ENCODE results near the gene NKAIN2. TPM values are rescaled to one million over a fixed set of nuclear protein-coding genes. Genes with fewer than 3 reads are reported as not detected.

The NKAIN2 gene
- total and polyA plus RNA-seq, 2 experiments from 2014 or later: 0.22 TPM; not detected in 1

DNA sequence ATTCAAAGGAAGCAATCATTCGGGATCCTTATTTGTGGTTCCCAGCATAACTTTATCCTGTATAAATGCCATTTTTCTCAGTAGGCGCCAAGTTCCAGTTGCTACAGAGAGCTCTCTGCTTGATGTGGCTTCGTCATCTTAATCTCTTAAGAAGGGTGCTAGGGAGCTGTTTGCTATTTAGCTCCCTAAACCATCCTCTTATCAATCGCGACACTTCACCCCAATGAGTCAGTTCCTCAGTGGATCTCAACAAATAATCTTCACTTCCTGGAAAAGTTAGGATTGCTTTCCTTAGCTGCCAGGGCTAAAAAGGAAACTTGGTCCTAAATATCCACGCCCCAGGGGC lies 1.3 kb upstream of the NKAIN2 start:
- Histone ChIP-seq H3K4me3 (no peak overlapping the region), H3K9me3 (ENCODE audit: low read depth) (no peaks in the 10 kb centered on the region), H3K36me3 (no peaks in the 10 kb centered on the region), H3K27me3 (peaks cover 66% of the 10 kb centered on the region), H3K27ac (no peak overlapping the region), H3K4me1 (ENCODE audit: low read depth) (no peaks in the 10 kb centered on the region)
- TF ChIP-seq, protein P1, sequence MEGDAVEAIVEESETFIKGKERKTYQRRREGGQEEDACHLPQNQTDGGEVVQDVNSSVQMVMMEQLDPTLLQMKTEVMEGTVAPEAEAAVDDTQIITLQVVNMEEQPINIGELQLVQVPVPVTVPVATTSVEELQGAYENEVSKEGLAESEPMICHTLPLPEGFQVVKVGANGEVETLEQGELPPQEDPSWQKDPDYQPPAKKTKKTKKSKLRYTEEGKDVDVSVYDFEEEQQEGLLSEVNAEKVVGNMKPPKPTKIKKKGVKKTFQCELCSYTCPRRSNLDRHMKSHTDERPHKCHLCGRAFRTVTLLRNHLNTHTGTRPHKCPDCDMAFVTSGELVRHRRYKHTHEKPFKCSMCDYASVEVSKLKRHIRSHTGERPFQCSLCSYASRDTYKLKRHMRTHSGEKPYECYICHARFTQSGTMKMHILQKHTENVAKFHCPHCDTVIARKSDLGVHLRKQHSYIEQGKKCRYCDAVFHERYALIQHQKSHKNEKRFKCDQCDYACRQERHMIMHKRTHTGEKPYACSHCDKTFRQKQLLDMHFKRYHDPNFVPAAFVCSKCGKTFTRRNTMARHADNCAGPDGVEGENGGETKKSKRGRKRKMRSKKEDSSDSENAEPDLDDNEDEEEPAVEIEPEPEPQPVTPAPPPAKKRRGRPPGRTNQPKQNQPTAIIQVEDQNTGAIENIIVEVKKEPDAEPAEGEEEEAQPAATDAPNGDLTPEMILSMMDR (IDR thresholded peaks at IDR 0.05; ENCODE audit: low read depth, low read length): no peak
- DNase-seq (ENCODE audit: low read depth in 1 of 2, low spot score in 1 of 2): no peak

DNA sequence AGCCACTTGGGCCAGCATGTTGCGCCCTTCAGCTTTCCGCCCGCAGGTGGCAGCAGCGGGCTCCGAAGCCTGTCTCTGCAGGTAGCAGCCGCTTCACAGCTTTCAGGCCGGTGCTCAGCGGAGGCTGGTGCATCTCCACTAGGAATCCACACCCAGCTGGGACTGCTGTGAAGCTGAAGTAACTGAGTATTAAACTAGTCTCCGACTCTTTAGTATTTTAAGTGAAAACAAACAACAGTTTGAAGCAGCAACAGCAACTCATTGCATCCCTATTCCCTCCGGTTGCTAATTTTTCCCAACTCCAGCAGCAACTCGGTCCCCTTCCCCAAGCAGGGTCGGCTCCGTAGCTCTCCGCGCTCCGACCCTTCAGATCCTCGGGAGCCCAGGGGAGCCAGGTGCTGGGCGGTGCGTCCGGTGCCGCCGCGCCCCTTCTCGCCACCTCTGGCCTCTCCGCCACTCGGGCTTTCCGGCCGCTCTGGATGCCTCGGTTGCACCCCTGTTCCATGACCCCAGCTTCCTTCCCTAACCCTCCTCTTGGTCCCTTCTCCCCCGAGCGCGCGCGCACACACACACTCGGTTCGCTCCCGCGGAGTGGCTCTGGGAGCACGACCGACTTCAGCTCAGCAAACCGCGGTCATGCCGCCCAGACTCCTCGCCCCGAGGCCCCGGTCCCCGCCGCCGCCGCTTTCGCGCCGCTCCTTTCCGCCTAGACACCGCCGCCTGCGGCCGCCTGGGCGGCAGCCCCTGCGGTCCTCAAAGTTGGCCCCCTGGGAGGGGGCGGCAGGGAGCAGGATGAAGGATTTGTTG lies 765 bp upstream of the NKAIN2 start:
- Histone ChIP-seq H3K4me1 (ENCODE audit: low read depth) (no peaks in the 10 kb centered on the region), H3K27ac (no peak overlapping the region), H3K27me3 (peaks cover 72% of the 10 kb centered on the region), H3K36me3 (no peaks in the 10 kb centered on the region), H3K9me3 (ENCODE audit: low read depth) (no peaks in the 10 kb centered on the region), H3K4me3 (peak overlapping the region; percentile 84)
- TF ChIP-seq, protein P1 (IDR thresholded peaks at IDR 0.05; ENCODE audit: low read depth, low read length): peak; percentile 97
- DNase-seq (ENCODE audit: low read depth in 1 of 2, low spot score in 1 of 2): peak; percentile 83 to 88

DNA sequence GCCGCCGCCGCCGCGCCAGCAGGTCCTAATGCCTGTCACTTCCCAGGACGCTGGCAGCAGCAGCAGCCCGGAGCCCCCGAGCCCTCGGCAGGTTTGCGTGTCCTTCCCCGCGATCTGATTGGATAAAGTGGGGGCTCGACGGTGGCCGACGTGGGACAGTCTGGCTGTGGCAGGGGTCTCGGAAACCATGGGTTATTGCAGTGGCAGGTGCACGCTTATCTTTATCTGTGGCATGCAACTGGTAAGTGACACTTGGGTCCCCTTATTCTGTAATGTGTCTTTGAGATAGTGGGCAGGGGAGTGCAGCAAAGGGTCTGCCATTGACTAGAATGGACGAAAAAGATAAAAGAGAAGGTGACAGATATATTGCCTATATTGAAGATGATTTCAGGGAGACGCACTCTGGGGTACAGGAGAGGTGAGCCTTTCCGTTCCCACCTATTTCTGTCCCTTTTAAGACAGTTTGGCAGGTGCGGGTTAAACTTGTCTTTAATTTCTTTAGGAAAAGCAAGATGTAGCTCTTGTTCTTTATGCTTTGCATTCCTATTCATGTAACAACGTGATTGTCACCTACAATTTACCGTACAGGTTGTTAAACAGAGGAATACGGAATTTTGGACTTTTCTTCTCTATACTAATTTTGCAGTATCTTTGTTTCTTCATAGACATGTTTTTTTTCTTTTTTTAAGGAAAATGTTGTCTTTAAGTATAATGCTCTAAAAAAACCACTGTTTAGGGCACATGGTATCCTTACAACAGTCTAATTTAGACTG lies 535 bp downstream of the NKAIN2 start:
- H3K4me1 ChIP-seq (ENCODE audit: low read depth): no peaks in the 10 kb centered on the region
- no peaks in the 10 kb centered on the region for H3K36me3 ChIP-seq
- TF ChIP-seq, protein P1 (IDR thresholded peaks at IDR 0.05; ENCODE audit: low read depth, low read length): no peak
- peaks cover 81% of the 10 kb centered on the region for H3K27me3 ChIP-seq
- H3K9me3 ChIP-seq (ENCODE audit: low read depth): no peaks in the 10 kb centered on the region
- peak in 1 of 2 donors; percentile 74 for DNase-seq (ENCODE audit: low read depth in 1 of 2, low spot score in 1 of 2)
- H3K27ac ChIP-seq: no peak overlapping the region
- peak overlapping the region; percentile 32 for H3K4me3 ChIP-seq

DNA sequence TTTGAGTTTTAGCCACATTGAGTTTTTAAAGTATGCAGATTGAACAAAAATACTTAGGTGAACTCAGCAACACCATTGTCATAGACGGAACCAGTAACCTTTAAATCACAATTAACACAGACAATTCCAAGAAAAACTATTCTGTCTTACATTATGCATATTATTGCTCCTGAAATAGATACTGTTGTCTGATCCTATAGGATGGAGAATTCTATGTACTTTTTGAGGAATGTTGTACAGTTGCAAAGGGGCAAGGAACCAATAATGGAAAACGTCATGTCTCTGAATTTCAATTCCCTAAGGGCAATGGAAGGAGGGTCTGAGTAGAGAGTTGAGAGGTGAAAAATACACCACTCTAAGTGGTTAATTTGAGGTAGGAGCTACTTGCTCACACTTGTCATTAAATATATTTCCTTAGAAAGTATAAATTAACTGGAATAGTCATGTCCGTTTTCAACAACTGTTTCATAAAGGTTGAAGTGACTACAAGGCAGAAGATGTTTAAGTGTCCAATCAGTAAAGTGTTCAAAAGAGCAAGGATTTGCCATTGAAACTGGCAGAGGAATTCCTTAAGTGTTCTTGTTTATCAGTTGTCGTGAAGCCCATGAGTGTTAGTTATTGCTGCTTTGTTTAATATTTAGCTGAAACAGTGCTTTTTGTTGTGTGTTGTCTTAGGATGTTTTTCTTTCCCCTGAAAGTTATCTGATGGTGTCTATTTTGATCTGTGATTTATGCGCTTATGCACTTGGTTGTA lies 1.3 kb downstream of the NKAIN2 start:
- TF ChIP-seq, protein P1 (IDR thresholded peaks at IDR 0.05; ENCODE audit: low read depth, low read length): no peak
- Histone ChIP-seq H3K9me3 (ENCODE audit: low read depth) (no peaks in the 10 kb centered on the region), H3K27ac (no peak overlapping the region), H3K36me3 (no peaks in the 10 kb centered on the region), H3K4me3 (no peak overlapping the region), H3K4me1 (ENCODE audit: low read depth) (no peaks in the 10 kb centered on the region), H3K27me3 (peaks cover 85% of the 10 kb centered on the region)
- DNase-seq (ENCODE audit: low read depth in 1 of 2, low spot score in 1 of 2): no peak

DNA sequence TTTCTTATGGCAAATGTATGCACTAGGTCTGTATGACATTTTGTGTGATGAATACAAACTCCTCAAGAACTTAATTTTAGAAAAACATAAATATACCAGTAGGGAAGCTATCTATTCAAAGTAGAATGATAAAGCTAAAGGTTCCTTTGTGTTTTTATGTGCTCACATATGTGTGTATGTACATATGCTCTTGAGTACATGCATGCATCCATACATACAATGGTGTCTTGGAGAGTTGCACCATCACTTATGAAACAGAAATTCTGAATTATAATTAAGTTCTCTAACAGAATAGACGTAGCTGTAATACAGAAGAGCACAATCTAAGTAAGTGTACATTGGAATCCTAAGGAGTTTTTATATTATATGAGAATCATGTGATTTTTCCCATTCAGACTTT lies 2.3 kb downstream of the NKAIN2 start:
- DNase-seq (ENCODE audit: low read depth in 1 of 2, low spot score in 1 of 2): no peak
- no peaks in the 10 kb centered on the region for H3K9me3 ChIP-seq (ENCODE audit: low read depth)
- H3K4me1 ChIP-seq (ENCODE audit: low read depth): no peaks in the 10 kb centered on the region
- H3K27ac ChIP-seq: no peak overlapping the region
- H3K27me3 ChIP-seq: peaks cover 84% of the 10 kb centered on the region
- TF ChIP-seq, protein P1 (IDR thresholded peaks at IDR 0.05; ENCODE audit: low read depth, low read length): no peak
- H3K36me3 ChIP-seq: no peaks in the 10 kb centered on the region
- H3K4me3 ChIP-seq: no peak overlapping the region

All from cardiac muscle cell (in vitro differentiated cells and primary cell).